ENCODE measurements around the gene TCF12. TPM values are rescaled to one million over a fixed set of nuclear protein-coding genes. Genes with fewer than 3 reads are reported as not detected.

The TCF12 gene
- total RNA-seq, 1 donor from 2014 or later, result 194 TPM

GRCh38 chr15:56978898-56979662 is 60.6 kb downstream of the TCF12 start:
- DNase-seq (ENCODE audit: low spot score in 2 of 2, unreplicated experiment in 2 of 2), result no peak
- H3K27ac Mint-ChIP-seq, result no peak overlapping the region
- no peaks in the 10 kb centered on the region for H3K27me3 Mint-ChIP-seq (ENCODE audit: low read depth)
- TF ChIP-seq CTCF (IDR thresholded peaks at IDR 0.05; ENCODE audit: unreplicated experiment), result no peak
- H3K4me1 Mint-ChIP-seq, result peaks cover 27% of the 10 kb centered on the region
- H3K4me3 Mint-ChIP-seq, result no peak overlapping the region
- H3K36me3 Mint-ChIP-seq, result peaks cover 1% of the 10 kb centered on the region
- H3K9me3 Mint-ChIP-seq, result no peaks in the 10 kb centered on the region

- Mint-ChIP-seq H3K9me3 (no peaks in the 10 kb centered on the region), H3K36me3 (peaks cover 1% of the 10 kb centered on the region), H3K27me3 (ENCODE audit: low read depth) (no peaks in the 10 kb centered on the region), H3K4me3 (no peak overlapping the region), H3K4me1 (peaks cover 26% of the 10 kb centered on the region), H3K27ac (peak overlapping the region; percentile 4)
- TF ChIP-seq CTCF (IDR thresholded peaks at IDR 0.05; ENCODE audit: unreplicated experiment), result no peak
- DNase-seq (ENCODE audit: low spot score in 2 of 2, unreplicated experiment in 2 of 2), result no peak
These were observed 62.0 kb downstream of the TCF12 start for GRCh38 chr15:56980473-56980872.

- no peaks in the 10 kb centered on the region for H3K9me3 Mint-ChIP-seq
- peaks cover 27% of the 10 kb centered on the region for H3K4me1 Mint-ChIP-seq
- H3K27ac Mint-ChIP-seq, result no peak overlapping the region
- no peak for TF ChIP-seq CTCF (IDR thresholded peaks at IDR 0.05; ENCODE audit: unreplicated experiment)
- no peaks in the 10 kb centered on the region for H3K36me3 Mint-ChIP-seq
- H3K4me3 Mint-ChIP-seq, result no peak overlapping the region
- H3K27me3 Mint-ChIP-seq (ENCODE audit: low read depth), result no peaks in the 10 kb centered on the region
- DNase-seq (ENCODE audit: low spot score in 2 of 2, unreplicated experiment in 2 of 2), result no peak
These were observed 62.7 kb downstream of the TCF12 start for GRCh38 chr15:56981160-56981559.

- H3K36me3 Mint-ChIP-seq, result no peaks in the 10 kb centered on the region
- TF ChIP-seq CTCF (IDR thresholded peaks at IDR 0.05; ENCODE audit: unreplicated experiment), result no peak
- H3K9me3 Mint-ChIP-seq, result no peaks in the 10 kb centered on the region
These were observed 64.5 kb downstream of the TCF12 start for GRCh38 chr15:56982987-56983386.

GRCh38 chr15:56984681-56985481 is 66.4 kb downstream of the TCF12 start:
- Mint-ChIP-seq H3K36me3 (no peaks in the 10 kb centered on the region), H3K4me1 (peaks cover 32% of the 10 kb centered on the region), H3K27ac (no peak overlapping the region), H3K9me3 (no peaks in the 10 kb centered on the region), H3K4me3 (no peak overlapping the region), H3K27me3 (ENCODE audit: low read depth) (no peaks in the 10 kb centered on the region)
- no peak for DNase-seq (ENCODE audit: low spot score in 2 of 2, unreplicated experiment in 2 of 2)
- TF ChIP-seq CTCF (IDR thresholded peaks at IDR 0.05; ENCODE audit: unreplicated experiment), result no peak

More at GRCh38 chr15:56982987-56983386, 64.5 kb downstream of the TCF12 start:
- no peak overlapping the region for H3K4me3 Mint-ChIP-seq
- no peaks in the 10 kb centered on the region for H3K27me3 Mint-ChIP-seq (ENCODE audit: low read depth)
- no peak for DNase-seq (ENCODE audit: low spot score in 2 of 2, unreplicated experiment in 2 of 2)
- no peak overlapping the region for H3K27ac Mint-ChIP-seq
- peaks cover 27% of the 10 kb centered on the region for H3K4me1 Mint-ChIP-seq

Data from mesothelial cell of epicardium (in vitro differentiated cells).